Liver (tissue), 9 donors: ENCODE results near the gene SLC25A21. TPM values are rescaled to one million over a fixed set of nuclear protein-coding genes. Genes with fewer than 3 reads are reported as not detected.

Experiments
- DNase-seq: peaks from one replicate; pipeline ENCODE4 v3.0.0-alpha.2; 2017; ENCODE audit warnings: low spot score
- H3K27ac ChIP-seq, 2 donors: one replicate each; pipeline ENCODE4 v1.7.0; 2013; ENCODE audit warnings: inconsistent platforms in 2 of 2, low read length in 2 of 2, control low read depth in 1 of 2, low read depth in 1 of 2, mild to moderate bottlenecking in 1 of 2
- H3K27me3 ChIP-seq, 4 donors: one replicate each; pipeline versions ENCODE4 v1.6.1 to v1.7.0; 2013; ENCODE audit warnings: low read length in 3 of 4, inconsistent platforms in 1 of 4, mild to moderate bottlenecking in 1 of 4, moderate library complexity in 1 of 4; ENCODE audit not compliant: control insufficient read depth in 4 of 4, insufficient read depth in 4 of 4
- H3K36me3 ChIP-seq, 4 donors: one replicate each; pipeline versions ENCODE4 v1.6.1 to v1.7.0; 2013; ENCODE audit warnings: low read length in 3 of 4, mild to moderate bottlenecking in 3 of 4, low read depth in 1 of 4, moderate library complexity in 1 of 4; ENCODE audit not compliant: control insufficient read depth in 4 of 4, insufficient read depth in 3 of 4
- H3K4me1 ChIP-seq, 4 donors: one replicate each; pipeline versions ENCODE4 v1.6.1 to v1.7.0; 2013; ENCODE audit warnings: low read length in 3 of 4, mild to moderate bottlenecking in 3 of 4, moderate library complexity in 1 of 4; ENCODE audit not compliant: control insufficient read depth in 4 of 4, insufficient read depth in 4 of 4
- H3K4me3 ChIP-seq, 3 donors: one replicate each; pipeline versions ENCODE4 v1.6.1 to v1.7.0; 2013; ENCODE audit warnings: low read length in 3 of 3, control low read depth in 1 of 3, low read depth in 1 of 3, mild to moderate bottlenecking in 1 of 3
- H3K9ac ChIP-seq, 2 donors: one replicate each; pipeline ENCODE4 v1.7.0; 2013; ENCODE audit warnings: low read length in 2 of 2, mild to moderate bottlenecking in 2 of 2, moderate library complexity in 2 of 2, control low read depth in 1 of 2, low read depth in 1 of 2
- H3K9me3 ChIP-seq, 4 donors: one replicate each; pipeline versions ENCODE4 v1.6.1 to v1.7.0; 2013; ENCODE audit warnings: low read length in 3 of 4; ENCODE audit not compliant: control insufficient read depth in 4 of 4
- EGR1 ChIP-seq, 2 donors: IDR thresholded peaks; 2 replicates each; pipeline ENCODE4 v1.6.1; 2016 to 2018; ENCODE audit warnings: antibody characterized with exemption in 2 of 2, low read depth in 2 of 2
- FOXA1 ChIP-seq: IDR thresholded peaks from 2 replicates; pipeline ENCODE4 v1.6.1; 2016; ENCODE audit warnings: antibody characterized with exemption
- FOXA2 ChIP-seq: IDR thresholded peaks from 2 replicates; pipeline ENCODE4 v1.6.1; 2016; ENCODE audit warnings: antibody characterized with exemption
- GABPA ChIP-seq, 2 donors: IDR thresholded peaks in 1 of 2; conservative IDR thresholded peaks in 1 of 2; 2 replicates each; pipeline ENCODE4 v1.6.1; 2016; ENCODE audit warnings: antibody characterized with exemption in 2 of 2, mild to moderate bottlenecking in 1 of 2, moderate library complexity in 1 of 2
- HNF4A ChIP-seq, 2 donors: conservative IDR thresholded peaks; 2 replicates each; pipeline ENCODE4 v1.6.1; 2016; ENCODE audit warnings: antibody characterized with exemption in 2 of 2, mild to moderate bottlenecking in 2 of 2
- HNF4G ChIP-seq: IDR thresholded peaks from 2 replicates; pipeline ENCODE4 v1.6.1; 2016; ENCODE audit warnings: antibody characterized with exemption
- JUND ChIP-seq, 2 donors: IDR thresholded peaks; 2 replicates each; pipeline ENCODE4 v1.6.1; 2016; ENCODE audit warnings: antibody characterized with exemption in 2 of 2
- NR2F2 ChIP-seq: IDR thresholded peaks from 2 replicates; pipeline ENCODE4 v1.6.1; 2016; ENCODE audit warnings: antibody characterized with exemption
- RAD21 ChIP-seq, 2 donors: IDR thresholded peaks; 2 replicates each; pipeline ENCODE4 v1.6.1; 2016; ENCODE audit warnings: antibody characterized with exemption in 2 of 2, mild to moderate bottlenecking in 2 of 2
- RXRA ChIP-seq, 2 donors: IDR thresholded peaks; 2 replicates each; pipeline ENCODE4 v1.6.1; 2017 to 2018; ENCODE audit warnings: antibody characterized with exemption in 2 of 2, mild to moderate bottlenecking in 1 of 2
- SP1 ChIP-seq: IDR thresholded peaks from 2 replicates; pipeline ENCODE4 v1.6.1; 2018; ENCODE audit warnings: antibody characterized with exemption, mild to moderate bottlenecking
- TAF1 ChIP-seq: conservative IDR thresholded peaks from 2 replicates; pipeline ENCODE4 v1.6.1; 2016; ENCODE audit warnings: antibody characterized with exemption, mild to moderate bottlenecking
- YY1 ChIP-seq: IDR thresholded peaks from 2 replicates; pipeline ENCODE4 v1.6.1; 2016; ENCODE audit warnings: antibody characterized with exemption, mild to moderate bottlenecking
- WGBS: extraction: QIAGEN DNeasy Blood & Tissue Kit; methylation state at CpG from one replicate; pipeline ENCODE4 v1.1.7; 2013; 5-methylcytosine and 5-hydroxymethylcytosine counted together
- polyA plus RNA-seq, 2 donors: library from polyadenylated mRNA; stranded (reverse) in 1 of 2; unstranded in 1 of 2; fragments of 200-250 nt in 1 of 2; fragments of >200 nt in 1 of 2; fragmentation: Nextera tagmentation in 1 of 2; extraction: Ambion mirVana in 1 of 2; gene quantifications; one replicate each; pipeline versions ENCODE4 v1.2.1 to v1.2.3, GENCODE V29; 2013 to 2015
- total RNA-seq, 2 donors: library from RNA; depleted of rRNA; stranded (reverse); fragments of >200 nt; gene quantifications; one replicate each; pipeline ENCODE4 v1.2.3, GENCODE V29; 2014
- TF ChIP-seq, protein P1 (sequence below): IDR thresholded peaks from 2 replicates; pipeline ENCODE4 v1.6.1; 2016; ENCODE audit warnings: antibody characterized with exemption, mild to moderate bottlenecking
- TF ChIP-seq, protein P2 (sequence below): IDR thresholded peaks from 2 replicates; pipeline ENCODE4 v1.6.1; 2016; ENCODE audit warnings: antibody characterized with exemption
- TF ChIP-seq, protein P3 (sequence below): fragments of 150-350 bp; IDR thresholded peaks from 2 replicates; pipeline ENCODE4 v1.5.1; 2017; ENCODE audit warnings: improper control_type of control experiment, low read depth, low read length; ENCODE audit not compliant: missing input control
- TF ChIP-seq, protein P4 (sequence below): IDR thresholded peaks from 2 replicates; pipeline ENCODE4 v1.6.1; 2016; ENCODE audit warnings: antibody characterized with exemption
- TF ChIP-seq, protein P5 (sequence below): IDR thresholded peaks from 2 replicates; pipeline ENCODE4 v1.6.1; 2016; ENCODE audit warnings: antibody characterized with exemption
- donor health status: healthy.
- donor health status: healthy.
- donor health status: healthy.
- donor health status: healthy.
- donor health status: healthy.

SLC25A21 gene
- total and polyA plus RNA-seq, 4 donors = 0.13 to 24.3 (median 0.23) TPM

DNA sequence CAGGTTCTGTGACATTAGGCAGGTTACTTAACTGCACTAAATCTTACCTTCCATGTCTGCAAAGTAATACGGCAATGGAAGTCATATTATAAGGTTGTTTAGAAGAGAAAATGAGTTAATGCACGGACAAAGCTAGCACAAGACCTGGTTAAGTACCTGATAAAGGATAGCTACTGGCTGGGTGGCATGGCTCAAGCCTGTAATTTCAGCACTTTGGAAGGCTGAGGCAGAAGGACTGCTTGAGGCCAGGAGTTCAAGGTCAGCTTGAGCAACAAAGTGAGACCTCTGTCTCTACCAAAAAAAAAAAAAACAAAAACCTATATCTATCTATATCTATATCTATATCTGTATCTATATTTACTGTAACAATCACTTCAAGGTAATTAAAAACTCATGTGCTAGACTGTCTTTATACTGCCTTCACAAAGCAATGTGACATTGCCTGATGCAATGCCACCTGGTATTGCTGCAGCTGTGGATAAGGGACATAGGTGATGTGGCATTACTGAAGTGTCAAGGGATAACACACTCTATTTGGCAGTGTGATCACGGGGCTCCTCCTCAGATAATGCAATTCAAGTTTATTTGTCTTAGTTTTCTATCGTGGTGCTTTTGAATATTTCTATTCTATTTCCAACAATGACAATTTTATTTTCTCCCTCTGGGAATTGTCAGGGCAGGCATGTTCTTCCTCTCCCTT, 403.6 kb downstream of the SLC25A21 start:
- Histone ChIP-seq H3K36me3 (no peaks in the 10 kb centered on the region), H3K27me3 (no peaks in the 10 kb centered on the region), H3K9ac (no peak overlapping the region), H3K4me1 (no peaks in the 10 kb centered on the region), H3K4me3 (no peak overlapping the region), H3K9me3 (no peaks in the 10 kb centered on the region), H3K27ac (no peak overlapping the region)
- TF ChIP-seq GABPA (IDR thresholded peaks at IDR 0.05 in 1 of 2, conservative IDR thresholded peaks at IDR 0.05 in 1 of 2) (no peak), HNF4G (no peak), JUND (IDR thresholded peaks at IDR 0.05) (no peak), RXRA (IDR thresholded peaks at IDR 0.05) (no peak), SP1 (no peak), EGR1 (IDR thresholded peaks at IDR 0.05; ENCODE audit: low read depth in 2 of 2) (no peak), RAD21 (IDR thresholded peaks at IDR 0.05) (no peak), NR2F2 (no peak), TAF1 (no peak), FOXA2 (no peak), FOXA1 (no peak), HNF4A (conservative IDR thresholded peaks at IDR 0.05) (no peak), YY1 (no peak)
- TF ChIP-seq, protein P1, sequence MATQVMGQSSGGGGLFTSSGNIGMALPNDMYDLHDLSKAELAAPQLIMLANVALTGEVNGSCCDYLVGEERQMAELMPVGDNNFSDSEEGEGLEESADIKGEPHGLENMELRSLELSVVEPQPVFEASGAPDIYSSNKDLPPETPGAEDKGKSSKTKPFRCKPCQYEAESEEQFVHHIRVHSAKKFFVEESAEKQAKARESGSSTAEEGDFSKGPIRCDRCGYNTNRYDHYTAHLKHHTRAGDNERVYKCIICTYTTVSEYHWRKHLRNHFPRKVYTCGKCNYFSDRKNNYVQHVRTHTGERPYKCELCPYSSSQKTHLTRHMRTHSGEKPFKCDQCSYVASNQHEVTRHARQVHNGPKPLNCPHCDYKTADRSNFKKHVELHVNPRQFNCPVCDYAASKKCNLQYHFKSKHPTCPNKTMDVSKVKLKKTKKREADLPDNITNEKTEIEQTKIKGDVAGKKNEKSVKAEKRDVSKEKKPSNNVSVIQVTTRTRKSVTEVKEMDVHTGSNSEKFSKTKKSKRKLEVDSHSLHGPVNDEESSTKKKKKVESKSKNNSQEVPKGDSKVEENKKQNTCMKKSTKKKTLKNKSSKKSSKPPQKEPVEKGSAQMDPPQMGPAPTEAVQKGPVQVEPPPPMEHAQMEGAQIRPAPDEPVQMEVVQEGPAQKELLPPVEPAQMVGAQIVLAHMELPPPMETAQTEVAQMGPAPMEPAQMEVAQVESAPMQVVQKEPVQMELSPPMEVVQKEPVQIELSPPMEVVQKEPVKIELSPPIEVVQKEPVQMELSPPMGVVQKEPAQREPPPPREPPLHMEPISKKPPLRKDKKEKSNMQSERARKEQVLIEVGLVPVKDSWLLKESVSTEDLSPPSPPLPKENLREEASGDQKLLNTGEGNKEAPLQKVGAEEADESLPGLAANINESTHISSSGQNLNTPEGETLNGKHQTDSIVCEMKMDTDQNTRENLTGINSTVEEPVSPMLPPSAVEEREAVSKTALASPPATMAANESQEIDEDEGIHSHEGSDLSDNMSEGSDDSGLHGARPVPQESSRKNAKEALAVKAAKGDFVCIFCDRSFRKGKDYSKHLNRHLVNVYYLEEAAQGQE = no peak
- TF ChIP-seq, protein P2, sequence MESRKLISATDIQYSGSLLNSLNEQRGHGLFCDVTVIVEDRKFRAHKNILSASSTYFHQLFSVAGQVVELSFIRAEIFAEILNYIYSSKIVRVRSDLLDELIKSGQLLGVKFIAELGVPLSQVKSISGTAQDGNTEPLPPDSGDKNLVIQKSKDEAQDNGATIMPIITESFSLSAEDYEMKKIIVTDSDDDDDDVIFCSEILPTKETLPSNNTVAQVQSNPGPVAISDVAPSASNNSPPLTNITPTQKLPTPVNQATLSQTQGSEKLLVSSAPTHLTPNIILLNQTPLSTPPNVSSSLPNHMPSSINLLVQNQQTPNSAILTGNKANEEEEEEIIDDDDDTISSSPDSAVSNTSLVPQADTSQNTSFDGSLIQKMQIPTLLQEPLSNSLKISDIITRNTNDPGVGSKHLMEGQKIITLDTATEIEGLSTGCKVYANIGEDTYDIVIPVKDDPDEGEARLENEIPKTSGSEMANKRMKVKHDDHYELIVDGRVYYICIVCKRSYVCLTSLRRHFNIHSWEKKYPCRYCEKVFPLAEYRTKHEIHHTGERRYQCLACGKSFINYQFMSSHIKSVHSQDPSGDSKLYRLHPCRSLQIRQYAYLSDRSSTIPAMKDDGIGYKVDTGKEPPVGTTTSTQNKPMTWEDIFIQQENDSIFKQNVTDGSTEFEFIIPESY = no peak
- TF ChIP-seq, protein P3, sequence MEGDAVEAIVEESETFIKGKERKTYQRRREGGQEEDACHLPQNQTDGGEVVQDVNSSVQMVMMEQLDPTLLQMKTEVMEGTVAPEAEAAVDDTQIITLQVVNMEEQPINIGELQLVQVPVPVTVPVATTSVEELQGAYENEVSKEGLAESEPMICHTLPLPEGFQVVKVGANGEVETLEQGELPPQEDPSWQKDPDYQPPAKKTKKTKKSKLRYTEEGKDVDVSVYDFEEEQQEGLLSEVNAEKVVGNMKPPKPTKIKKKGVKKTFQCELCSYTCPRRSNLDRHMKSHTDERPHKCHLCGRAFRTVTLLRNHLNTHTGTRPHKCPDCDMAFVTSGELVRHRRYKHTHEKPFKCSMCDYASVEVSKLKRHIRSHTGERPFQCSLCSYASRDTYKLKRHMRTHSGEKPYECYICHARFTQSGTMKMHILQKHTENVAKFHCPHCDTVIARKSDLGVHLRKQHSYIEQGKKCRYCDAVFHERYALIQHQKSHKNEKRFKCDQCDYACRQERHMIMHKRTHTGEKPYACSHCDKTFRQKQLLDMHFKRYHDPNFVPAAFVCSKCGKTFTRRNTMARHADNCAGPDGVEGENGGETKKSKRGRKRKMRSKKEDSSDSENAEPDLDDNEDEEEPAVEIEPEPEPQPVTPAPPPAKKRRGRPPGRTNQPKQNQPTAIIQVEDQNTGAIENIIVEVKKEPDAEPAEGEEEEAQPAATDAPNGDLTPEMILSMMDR = no peak
- TF ChIP-seq, protein P4, sequence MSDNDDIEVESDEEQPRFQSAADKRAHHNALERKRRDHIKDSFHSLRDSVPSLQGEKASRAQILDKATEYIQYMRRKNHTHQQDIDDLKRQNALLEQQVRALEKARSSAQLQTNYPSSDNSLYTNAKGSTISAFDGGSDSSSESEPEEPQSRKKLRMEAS = no peak
- TF ChIP-seq, protein P5, sequence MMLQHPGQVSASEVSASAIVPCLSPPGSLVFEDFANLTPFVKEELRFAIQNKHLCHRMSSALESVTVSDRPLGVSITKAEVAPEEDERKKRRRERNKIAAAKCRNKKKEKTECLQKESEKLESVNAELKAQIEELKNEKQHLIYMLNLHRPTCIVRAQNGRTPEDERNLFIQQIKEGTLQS = no peak
- WGBS = 82% methylated on average over 4 of the region's 4 CpGs
- DNase-seq = no peak
